Measurements from ENCODE around the gene SPOUT1. TPM values are rescaled to one million over a fixed set of nuclear protein-coding genes. Genes with fewer than 3 reads are reported as not detected.

SPOUT1 gene
- total and polyA plus RNA-seq, 2 experiments from 2014 or later, result 24.2 to 52.1 TPM

GRCh38 chr9:128828267-128828666, 1.3 kb downstream of the SPOUT1 start:
- no peak overlapping the region for H3K4me3 ChIP-seq
- no peak overlapping the region for H3K27ac ChIP-seq
- DNase-seq (ENCODE audit: low read depth in 1 of 2, low spot score in 1 of 2), result no peak
- H3K36me3 ChIP-seq, result peaks cover 16% of the 10 kb centered on the region
- peaks cover 5% of the 10 kb centered on the region for H3K4me1 ChIP-seq (ENCODE audit: low read depth)
- no peaks in the 10 kb centered on the region for H3K27me3 ChIP-seq
- no peak for TF ChIP-seq CTCF (IDR thresholded peaks at IDR 0.05; ENCODE audit: low read depth, low read length)
- no peaks in the 10 kb centered on the region for H3K9me3 ChIP-seq (ENCODE audit: low read depth)

- Histone ChIP-seq H3K4me1 (ENCODE audit: low read depth) (peaks cover 5% of the 10 kb centered on the region), H3K4me3 (no peak overlapping the region), H3K36me3 (peaks cover 22% of the 10 kb centered on the region), H3K27ac (no peak overlapping the region), H3K9me3 (ENCODE audit: low read depth) (no peaks in the 10 kb centered on the region), H3K27me3 (no peaks in the 10 kb centered on the region)
- DNase-seq (ENCODE audit: low read depth in 1 of 2, low spot score in 1 of 2), result no peak
- TF ChIP-seq CTCF (IDR thresholded peaks at IDR 0.05; ENCODE audit: low read depth, low read length), result no peak
Observed at GRCh38 chr9:128825923-128826700, 3.5 kb downstream of the SPOUT1 start.

GRCh38 chr9:128824911-128825310, 4.7 kb downstream of the SPOUT1 start:
- Histone ChIP-seq H3K27ac (no peak overlapping the region), H3K4me1 (ENCODE audit: low read depth) (peaks cover 8% of the 10 kb centered on the region), H3K9me3 (ENCODE audit: low read depth) (no peaks in the 10 kb centered on the region), H3K36me3 (peaks cover 22% of the 10 kb centered on the region), H3K4me3 (no peak overlapping the region), H3K27me3 (no peaks in the 10 kb centered on the region)
- TF ChIP-seq CTCF (IDR thresholded peaks at IDR 0.05; ENCODE audit: low read depth, low read length), result no peak
- no peak for DNase-seq (ENCODE audit: low read depth in 1 of 2, low spot score in 1 of 2)

GRCh38 chr9:128823903-128824406, 5.6 kb downstream of the SPOUT1 start:
- H3K27ac ChIP-seq, result no peak overlapping the region
- no peak for DNase-seq (ENCODE audit: low read depth in 1 of 2, low spot score in 1 of 2)
- no peaks in the 10 kb centered on the region for H3K27me3 ChIP-seq
- no peaks in the 10 kb centered on the region for H3K9me3 ChIP-seq (ENCODE audit: low read depth)
- H3K36me3 ChIP-seq, result peaks cover 22% of the 10 kb centered on the region
- peaks cover 14% of the 10 kb centered on the region for H3K4me1 ChIP-seq (ENCODE audit: low read depth)
- H3K4me3 ChIP-seq, result no peak overlapping the region
- TF ChIP-seq CTCF (IDR thresholded peaks at IDR 0.05; ENCODE audit: low read depth, low read length), result no peak

GRCh38 chr9:128823362-128823902, 6.2 kb downstream of the SPOUT1 start:
- no peaks in the 10 kb centered on the region for H3K9me3 ChIP-seq (ENCODE audit: low read depth)
- H3K4me1 ChIP-seq (ENCODE audit: low read depth), result peaks cover 10% of the 10 kb centered on the region
- H3K36me3 ChIP-seq, result peaks cover 22% of the 10 kb centered on the region
- no peak for TF ChIP-seq CTCF (IDR thresholded peaks at IDR 0.05; ENCODE audit: low read depth, low read length)
- H3K27ac ChIP-seq, result no peak overlapping the region
- no peak for DNase-seq (ENCODE audit: low read depth in 1 of 2, low spot score in 1 of 2)
- H3K4me3 ChIP-seq, result no peak overlapping the region
- H3K27me3 ChIP-seq, result no peaks in the 10 kb centered on the region
